OCI-LY1 (cell line): ENCODE measurements around the gene PAXIP1.

ENCODE experiments used
- H2AFZ ChIP-seq: fragments of 200-600 bp; sonication (generic), shearing (Covaris generic); 2 replicates; pipeline ENCODE4 v1.6.0; 2014; ENCODE audit warnings: antibody characterized with exemption, mild to moderate bottlenecking, low read length
- H3F3A ChIP-seq: fragments of 200-600 bp; sonication (generic), shearing (Covaris generic); 2 replicates; pipeline ENCODE4 v1.6.0; 2014; ENCODE audit warnings: mild to moderate bottlenecking, antibody characterized with exemption, low read length, moderate library complexity; ENCODE audit not compliant: insufficient read depth
- H3K27ac ChIP-seq: fragments of 200-600 bp; sonication (generic); 2 replicates; pipeline ENCODE4 v1.5.1; 2014; ENCODE audit warnings: low read length, mixed run types, mild to moderate bottlenecking, low read depth; ENCODE audit not compliant: poor library complexity, severe bottlenecking
- H3K27me3 ChIP-seq: fragments of 200-600 bp; sonication (generic); 2 replicates; pipeline ENCODE4 v1.6.0; 2014; ENCODE audit warnings: antibody characterized with exemption, mild to moderate bottlenecking, low read length, moderate library complexity; ENCODE audit not compliant: insufficient read depth
- H3K36me3 ChIP-seq: fragments of 200-600 bp; sonication (generic); 2 replicates; pipeline ENCODE4 v1.6.1; 2014; ENCODE audit warnings: mild to moderate bottlenecking, antibody characterized with exemption, low read length, moderate library complexity, mixed read lengths; ENCODE audit not compliant: insufficient read depth
- H3K4me1 ChIP-seq: fragments of 200-600 bp; sonication (generic); 2 replicates; pipeline ENCODE4 v1.5.1; 2014; ENCODE audit warnings: mild to moderate bottlenecking, low read length, moderate library complexity; ENCODE audit not compliant: insufficient read depth, severe bottlenecking
- H3K4me2 ChIP-seq: fragments of 200-600 bp; sonication (generic), shearing (Covaris generic); 2 replicates; pipeline ENCODE4 v1.6.1; 2014; ENCODE audit warnings: low read length
- H3K4me3 ChIP-seq: fragments of 200-600 bp; sonication (generic); 2 replicates; pipeline ENCODE4 v1.5.1; 2014; ENCODE audit warnings: low read length, low read depth, mild to moderate bottlenecking, mixed read lengths; ENCODE audit not compliant: poor library complexity, severe bottlenecking
- H3K79me2 ChIP-seq: fragments of 200-600 bp; shearing (Covaris generic); 2 replicates; pipeline ENCODE4 v1.6.1; 2016; ENCODE audit warnings: mixed run types, low read length, mixed read lengths; ENCODE audit not compliant: insufficient read depth
- H3K9ac ChIP-seq: fragments of 200-600 bp; sonication (generic), shearing (Covaris generic); 2 replicates; pipeline ENCODE4 v1.6.1; 2014; ENCODE audit warnings: mild to moderate bottlenecking, low read length, mixed read lengths
- H3K9me2 ChIP-seq: fragments of 200-600 bp; sonication (generic), shearing (Covaris generic); 2 replicates; pipeline ENCODE4 v1.6.1; 2014; ENCODE audit warnings: low read depth, mild to moderate bottlenecking, low read length, mixed read lengths
- H3K9me3 ChIP-seq: fragments of 200-600 bp; shearing (Covaris generic); 2 replicates; pipeline ENCODE4 v1.6.1; 2014; ENCODE audit warnings: low read length, mixed read lengths
- H4K20me1 ChIP-seq: fragments of 200-600 bp; sonication (generic), shearing (Covaris generic); 2 replicates; pipeline ENCODE4 v1.6.0; 2016; ENCODE audit warnings: mild to moderate bottlenecking, low read length; ENCODE audit not compliant: insufficient read depth
- EZH2 ChIP-seq: fragments of 200-600 bp; sonication (generic), shearing (Covaris generic); IDR thresholded peaks from 2 replicates; pipeline ENCODE4 v1.8.0; 2017; ENCODE audit warnings: borderline replicate concordance, mixed run types, mild to moderate bottlenecking, antibody characterized with exemption, low read length, moderate library complexity, mixed read lengths
- TF ChIP-seq, protein P1 (sequence below): fragments of 200-600 bp; sonication (generic), shearing (Covaris generic); IDR thresholded peaks from 2 replicates; pipeline ENCODE4 v1.5.1; 2017; ENCODE audit warnings: mild to moderate bottlenecking, antibody characterized with exemption, low read length, moderate library complexity, mixed read lengths

PAXIP1 gene

DNA sequence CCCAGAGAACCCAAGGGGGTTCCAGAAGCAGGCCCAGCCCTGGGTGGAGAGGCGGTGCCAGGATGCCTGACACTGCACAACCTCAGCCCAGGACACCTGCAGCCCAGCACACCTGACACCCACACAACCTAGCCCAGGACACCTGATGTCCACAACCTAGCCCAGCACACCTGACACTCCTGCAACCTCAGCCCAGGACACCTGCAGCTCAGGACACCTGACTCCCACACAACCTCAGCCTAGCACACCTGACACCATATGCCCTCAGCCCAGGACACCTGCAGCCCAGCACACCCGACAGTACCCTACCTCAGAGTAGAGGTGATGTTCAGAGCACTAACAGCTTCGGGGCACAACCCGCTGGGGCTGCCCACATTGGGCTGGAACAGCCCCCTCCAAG, 87.3 kb downstream of the PAXIP1 start:
- peaks cover 5% of the 10 kb centered on the region; the same call in 1 of the 2 replicates for H3K9me3 ChIP-seq
- H3K27me3 ChIP-seq, result peaks cover 14% of the 10 kb centered on the region; the same call in 1 of the 2 replicates
- H2AFZ ChIP-seq, result no peak overlapping the region
- no peak overlapping the region for H3K4me3 ChIP-seq
- no peaks in the 10 kb centered on the region for H3K9me2 ChIP-seq
- peaks cover 3% of the 10 kb centered on the region for H3K4me1 ChIP-seq
- no peaks in the 10 kb centered on the region for H3K36me3 ChIP-seq
- no peaks in the 10 kb centered on the region for H3F3A ChIP-seq
- no peaks in the 10 kb centered on the region for H3K79me2 ChIP-seq
- H3K9ac ChIP-seq, result no peak overlapping the region
- no peak overlapping the region for H3K27ac ChIP-seq
- no peaks in the 10 kb centered on the region for H4K20me1 ChIP-seq
- TF ChIP-seq, protein P1, sequence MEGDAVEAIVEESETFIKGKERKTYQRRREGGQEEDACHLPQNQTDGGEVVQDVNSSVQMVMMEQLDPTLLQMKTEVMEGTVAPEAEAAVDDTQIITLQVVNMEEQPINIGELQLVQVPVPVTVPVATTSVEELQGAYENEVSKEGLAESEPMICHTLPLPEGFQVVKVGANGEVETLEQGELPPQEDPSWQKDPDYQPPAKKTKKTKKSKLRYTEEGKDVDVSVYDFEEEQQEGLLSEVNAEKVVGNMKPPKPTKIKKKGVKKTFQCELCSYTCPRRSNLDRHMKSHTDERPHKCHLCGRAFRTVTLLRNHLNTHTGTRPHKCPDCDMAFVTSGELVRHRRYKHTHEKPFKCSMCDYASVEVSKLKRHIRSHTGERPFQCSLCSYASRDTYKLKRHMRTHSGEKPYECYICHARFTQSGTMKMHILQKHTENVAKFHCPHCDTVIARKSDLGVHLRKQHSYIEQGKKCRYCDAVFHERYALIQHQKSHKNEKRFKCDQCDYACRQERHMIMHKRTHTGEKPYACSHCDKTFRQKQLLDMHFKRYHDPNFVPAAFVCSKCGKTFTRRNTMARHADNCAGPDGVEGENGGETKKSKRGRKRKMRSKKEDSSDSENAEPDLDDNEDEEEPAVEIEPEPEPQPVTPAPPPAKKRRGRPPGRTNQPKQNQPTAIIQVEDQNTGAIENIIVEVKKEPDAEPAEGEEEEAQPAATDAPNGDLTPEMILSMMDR, result no peak
- no peak for TF ChIP-seq EZH2
- no peak overlapping the region for H3K4me2 ChIP-seq

DNA sequence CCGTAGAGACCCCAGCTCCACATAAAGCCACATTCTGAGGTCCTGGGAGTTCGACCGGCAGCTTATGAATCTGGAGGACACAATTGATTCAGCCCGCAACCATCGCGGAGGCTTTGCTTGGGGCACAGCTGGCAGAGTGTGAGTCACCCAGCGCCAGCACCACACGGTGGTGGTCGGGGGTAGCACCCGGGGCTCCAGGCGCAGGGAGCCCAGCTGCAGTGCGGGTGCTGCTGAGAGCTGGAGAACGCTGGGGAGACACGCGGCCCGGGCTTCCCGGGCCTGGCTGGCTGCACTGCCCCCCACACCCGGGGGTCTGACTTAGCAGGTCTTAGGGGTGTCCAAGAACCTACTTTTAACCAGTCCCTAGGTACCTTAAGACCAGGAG, 87.9 kb downstream of the PAXIP1 start:
- TF ChIP-seq, protein P1, result no peak
- TF ChIP-seq EZH2, result no peak
- no peaks in the 10 kb centered on the region for H3F3A ChIP-seq
- no peak overlapping the region for H3K4me2 ChIP-seq
- H3K9me2 ChIP-seq, result no peaks in the 10 kb centered on the region
- no peak overlapping the region for H3K4me3 ChIP-seq
- H3K36me3 ChIP-seq, result no peaks in the 10 kb centered on the region
- H3K27ac ChIP-seq, result no peak overlapping the region
- H3K4me1 ChIP-seq, result peaks cover 3% of the 10 kb centered on the region
- peaks cover 5% of the 10 kb centered on the region; the same call in 1 of the 2 replicates for H3K9me3 ChIP-seq
- H3K27me3 ChIP-seq, result peaks cover 14% of the 10 kb centered on the region; the same call in 1 of the 2 replicates
- no peaks in the 10 kb centered on the region for H4K20me1 ChIP-seq
- H3K79me2 ChIP-seq, result no peaks in the 10 kb centered on the region
- H3K9ac ChIP-seq, result no peak overlapping the region
- no peak overlapping the region for H2AFZ ChIP-seq

DNA sequence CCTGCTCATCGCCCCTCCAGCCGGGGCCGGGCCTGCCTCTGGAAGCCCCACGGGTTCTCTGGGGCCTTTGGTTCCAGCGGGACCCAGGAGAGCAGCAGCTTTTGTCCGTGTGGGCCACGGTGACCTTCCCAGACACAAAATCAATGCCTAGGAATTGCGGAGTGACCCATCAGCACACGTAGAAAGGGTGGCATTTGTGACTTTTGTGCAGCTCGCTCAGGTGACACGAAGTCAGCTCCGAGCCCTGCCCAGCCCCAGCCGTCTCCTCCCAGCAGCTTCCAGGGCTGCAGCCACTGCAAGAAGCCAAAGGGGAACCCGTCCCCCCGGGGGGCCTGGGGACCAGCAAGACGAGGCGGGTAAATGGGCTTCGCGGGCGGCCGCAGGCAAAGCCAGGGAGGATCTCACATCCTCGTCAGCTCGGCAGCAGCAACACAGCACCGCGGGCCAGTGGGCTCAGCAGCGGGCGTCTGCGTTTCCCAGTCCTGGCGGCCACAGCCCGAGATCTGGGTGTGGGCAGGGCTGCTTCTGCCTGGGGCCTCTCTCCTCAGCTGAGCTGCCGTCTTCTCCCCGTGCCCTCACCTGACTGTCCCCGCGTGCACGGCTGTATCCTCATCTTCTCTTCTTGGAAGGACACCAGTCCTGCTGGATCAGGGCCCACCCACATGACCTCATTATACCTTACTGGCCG, 88.5 kb downstream of the PAXIP1 start:
- H3K4me1 ChIP-seq, result peaks cover 3% of the 10 kb centered on the region
- no peaks in the 10 kb centered on the region for H3F3A ChIP-seq
- no peak overlapping the region for H3K9ac ChIP-seq
- H3K27ac ChIP-seq, result no peak overlapping the region
- H3K9me2 ChIP-seq, result no peaks in the 10 kb centered on the region
- TF ChIP-seq, protein P1, result no peak
- no peak for TF ChIP-seq EZH2
- H3K4me2 ChIP-seq, result no peak overlapping the region
- H3K9me3 ChIP-seq, result peaks cover 5% of the 10 kb centered on the region; the same call in 1 of the 2 replicates
- H3K79me2 ChIP-seq, result no peaks in the 10 kb centered on the region
- no peaks in the 10 kb centered on the region for H4K20me1 ChIP-seq
- H3K36me3 ChIP-seq, result no peaks in the 10 kb centered on the region
- no peak overlapping the region for H2AFZ ChIP-seq
- peaks cover 14% of the 10 kb centered on the region; the same call in 1 of the 2 replicates for H3K27me3 ChIP-seq
- H3K4me3 ChIP-seq, result no peak overlapping the region
